Left kidney (tissue), 2 donors: ENCODE data around the gene OR52E1. TPM values are rescaled to one million over a fixed set of nuclear protein-coding genes. Genes with fewer than 3 reads are reported as not detected.

Source experiments
- DNase-seq: peaks from one replicate; pipeline ENCODE4 v3.0.0-alpha.2; 2013
- polyA plus RNA-seq: library from polyadenylated mRNA; unstranded; fragments of 120-200 nt; gene quantifications from one replicate; pipeline ENCODE4 v1.2.1, GENCODE V29; 2013; ENCODE audit not compliant: insufficient read length

Gene OR52E1
- polyA plus RNA-seq, 1 donor: not detected

DNA sequence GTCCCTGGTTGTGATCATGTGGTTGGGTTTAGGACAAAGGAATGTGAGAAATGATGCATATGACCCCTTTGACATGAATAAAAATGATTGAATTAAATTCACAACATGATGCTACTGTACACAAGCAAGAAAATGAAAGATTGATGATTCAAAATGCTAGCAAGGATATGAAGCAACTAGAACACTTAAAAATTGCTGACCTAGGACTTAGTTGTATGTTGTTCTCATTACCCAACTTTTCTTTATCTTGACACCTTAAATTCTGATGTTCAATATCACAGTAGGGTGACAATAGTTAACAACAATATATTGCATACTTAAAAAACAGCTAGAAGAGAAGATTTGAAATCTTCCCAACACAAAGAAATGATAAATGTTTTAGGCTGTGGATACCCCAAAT is 48.2 kb downstream of the OR52E1 start:
- DNase-seq: no peak

DNA sequence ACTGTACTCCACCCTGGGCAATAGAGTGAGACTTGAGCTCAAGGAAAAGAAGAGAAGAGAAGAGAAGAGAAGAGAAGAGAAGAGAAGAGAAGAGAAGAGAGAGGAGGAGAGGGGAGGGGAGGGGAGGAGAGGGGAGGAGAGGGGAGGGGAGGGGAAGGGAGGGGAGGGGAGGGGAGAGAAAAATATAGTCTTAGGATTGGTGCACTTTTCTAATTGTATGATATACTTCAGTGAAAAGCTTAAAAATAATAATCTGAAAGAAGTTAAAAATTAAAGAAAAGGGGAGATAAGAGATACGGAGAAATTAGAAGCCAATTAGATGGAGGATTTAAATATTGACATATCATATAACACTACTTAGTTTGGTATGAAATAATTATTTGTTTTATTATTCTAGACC is 49.5 kb downstream of the OR52E1 start:
- no peak for DNase-seq

Other genes starting within 250 kb of the OR52E1 start
- gene OR51F2, start 248.3 kb upstream of the OR52E1 start, polyA plus RNA-seq: not detected
- not detected for gene OR51S1, start 220.4 kb upstream of the OR52E1 start, polyA plus RNA-seq
- not detected for gene OR51T1, start 187.7 kb upstream of the OR52E1 start, polyA plus RNA-seq
- gene OR51A7, start 165.8 kb upstream of the OR52E1 start, polyA plus RNA-seq: not detected
- gene OR51G2, start 150.2 kb upstream of the OR52E1 start, polyA plus RNA-seq: not detected
- gene OR51G1, start 145.2 kb upstream of the OR52E1 start, polyA plus RNA-seq: not detected
- gene OR51A4, start 122.0 kb upstream of the OR52E1 start, polyA plus RNA-seq: not detected
- gene OR51A2, start 113.9 kb upstream of the OR52E1 start, polyA plus RNA-seq: not detected
- 0.12 TPM for gene OR51L1, start 74.7 kb upstream of the OR52E1 start, polyA plus RNA-seq
- not detected for gene OR52J3, start 23.0 kb upstream of the OR52E1 start, polyA plus RNA-seq
- gene OR52E2, start 9.9 kb upstream of the OR52E1 start, polyA plus RNA-seq: not detected
- gene OR52A5, start 68.8 kb downstream of the OR52E1 start, polyA plus RNA-seq: not detected
- gene OR52A1, start 85.2 kb downstream of the OR52E1 start, polyA plus RNA-seq: 0.02 TPM
- not detected for gene OR51V1, start 131.1 kb downstream of the OR52E1 start, polyA plus RNA-seq
- 98.9 TPM for gene HBB, start 157.5 kb downstream of the OR52E1 start, polyA plus RNA-seq
- gene HBD, start 164.9 kb downstream of the OR52E1 start, polyA plus RNA-seq: 0.38 TPM
- 313 TPM for gene HBG1, start 180.3 kb downstream of the OR52E1 start, polyA plus RNA-seq
- gene HBG2, start 185.2 kb downstream of the OR52E1 start, polyA plus RNA-seq: 1,458 TPM
- 10.4 TPM for gene HBE1, start 200.4 kb downstream of the OR52E1 start, polyA plus RNA-seq
- 0.35 TPM for gene OR51B4, start 232.4 kb downstream of the OR52E1 start, polyA plus RNA-seq